ENCODE results near the gene VSTM1.
"Not testable (repeated sequence)": the region's sequence is repeated elsewhere in the genome, so short reads cannot be mapped to it uniquely, and the experiment has no call there.

VSTM1 gene

GRCh38 chr19:54095136-54095858 lies 31.6 kb upstream of the VSTM1 start:
- DNase-seq (ENCODE audit: low spot score in 2 of 2) (no peak), ATAC-seq (no peak)
- Mint-ChIP-seq H3K9me3 (no peaks in the 10 kb centered on the region), H3K4me1 (peaks cover 13% of the 10 kb centered on the region), H3K27ac (no peak overlapping the region), H3K36me3 (peaks cover 8% of the 10 kb centered on the region), H3K4me3 (peak overlapping the region; percentile 76)

GRCh38 chr19:54094426-54095000 lies 30.8 kb upstream of the VSTM1 start:
- Mint-ChIP-seq H3K36me3 (peaks cover 8% of the 10 kb centered on the region), H3K4me3 (peak overlapping the region; percentile 76), H3K4me1 (peaks cover 13% of the 10 kb centered on the region), H3K27ac (no peak overlapping the region), H3K9me3 (no peaks in the 10 kb centered on the region)
- no peak for ATAC-seq
- DNase-seq (ENCODE audit: low spot score in 2 of 2): no peak

- Mint-ChIP-seq H3K4me1 (no peaks in the 10 kb centered on the region), H3K9me3 (no peaks in the 10 kb centered on the region), H3K4me3 (no peak overlapping the region), H3K36me3 (no peaks in the 10 kb centered on the region), H3K27ac (no peak overlapping the region)
- ATAC-seq (no peak), DNase-seq (ENCODE audit: low spot score in 2 of 2) (no peak)
These were observed 20.7 kb upstream of the VSTM1 start for GRCh38 chr19:54084410-54084809.

- no peaks in the 10 kb centered on the region for H3K36me3 Mint-ChIP-seq
- H3K27ac Mint-ChIP-seq: no peak within 1 kb of the TSS
- no peak for DNase-seq (ENCODE audit: low spot score in 2 of 2)
- no peaks in the 10 kb centered on the region for H3K4me1 Mint-ChIP-seq
- H3K4me3 Mint-ChIP-seq: no peak within 1 kb of the TSS
- H3K9me3 Mint-ChIP-seq: no peaks in the 10 kb centered on the region
- no peak for ATAC-seq
These were observed 17.3 kb upstream of the VSTM1 start, which contains the start of gene TARM1 for GRCh38 chr19:54081032-54081431. TSS of gene TARM1 (minus strand) at chr19:54081365. CDS start at chr19:54081340, 25 bp downstream.

- Mint-ChIP-seq H3K4me3 (no peak overlapping the region), H3K27ac (no peak overlapping the region), H3K4me1 (no peaks in the 10 kb centered on the region), H3K9me3 (no peaks in the 10 kb centered on the region), H3K36me3 (no peaks in the 10 kb centered on the region)
- DNase-seq (ENCODE audit: low spot score in 2 of 2) (no peak), ATAC-seq (no peak)
These were observed 13.6 kb upstream of the VSTM1 start for GRCh38 chr19:54077334-54077733.

GRCh38 chr19:54074851-54075250 lies 11.2 kb upstream of the VSTM1 start:
- no peaks in the 10 kb centered on the region for H3K36me3 Mint-ChIP-seq
- H3K4me1 Mint-ChIP-seq: no peaks in the 10 kb centered on the region
- ATAC-seq (no peak), DNase-seq (ENCODE audit: low spot score in 2 of 2) (no peak)
- no peak overlapping the region for H3K27ac Mint-ChIP-seq
- H3K9me3 Mint-ChIP-seq: no peaks in the 10 kb centered on the region
- no peak overlapping the region for H3K4me3 Mint-ChIP-seq

GRCh38 chr19:54073829-54074228 lies 10.1 kb upstream of the VSTM1 start:
- ATAC-seq: no peak
- H3K4me1 Mint-ChIP-seq: no peaks in the 10 kb centered on the region
- no peaks in the 10 kb centered on the region for H3K36me3 Mint-ChIP-seq
- DNase-seq (ENCODE audit: low spot score in 2 of 2): no peak
- H3K9me3 Mint-ChIP-seq: no peaks in the 10 kb centered on the region
- H3K27ac Mint-ChIP-seq: no peak overlapping the region
- H3K4me3 Mint-ChIP-seq: no peak overlapping the region

GRCh38 chr19:54069470-54069869 lies 5.8 kb upstream of the VSTM1 start:
- no peak overlapping the region for H3K4me3 Mint-ChIP-seq
- ATAC-seq (no peak), DNase-seq (ENCODE audit: low spot score in 2 of 2) (no peak)
- no peaks in the 10 kb centered on the region for H3K9me3 Mint-ChIP-seq
- no peaks in the 10 kb centered on the region for H3K4me1 Mint-ChIP-seq
- no peak overlapping the region for H3K27ac Mint-ChIP-seq
- H3K36me3 Mint-ChIP-seq: no peaks in the 10 kb centered on the region

GRCh38 chr19:54062643-54063042 lies 1.1 kb downstream of the VSTM1 start:
- Mint-ChIP-seq H3K4me3 (no peak overlapping the region), H3K27ac (no peak overlapping the region), H3K9me3 (no peaks in the 10 kb centered on the region), H3K36me3 (no peaks in the 10 kb centered on the region), H3K4me1 (no peaks in the 10 kb centered on the region)
- DNase-seq (ENCODE audit: low spot score in 2 of 2) (no peak), ATAC-seq (no peak)

- DNase-seq (ENCODE audit: low spot score in 2 of 2) (no peak), ATAC-seq (no peak)
- no peaks in the 10 kb centered on the region for H3K9me3 Mint-ChIP-seq
- H3K4me3 Mint-ChIP-seq: no peak overlapping the region
- H3K4me1 Mint-ChIP-seq: no peaks in the 10 kb centered on the region
- no peak overlapping the region for H3K27ac Mint-ChIP-seq
- no peaks in the 10 kb centered on the region for H3K36me3 Mint-ChIP-seq
These were observed 16.1 kb downstream of the VSTM1 start for GRCh38 chr19:54047616-54048015.

- Mint-ChIP-seq H3K4me1 (no peaks in the 10 kb centered on the region), H3K27ac (no peak overlapping the region), H3K36me3 (no peaks in the 10 kb centered on the region), H3K4me3 (no peak overlapping the region), H3K9me3 (no peaks in the 10 kb centered on the region)
- ATAC-seq (no peak), DNase-seq (ENCODE audit: low spot score in 2 of 2) (no peak)
These were observed 17.9 kb downstream of the VSTM1 start for GRCh38 chr19:54045771-54046170.

- Mint-ChIP-seq H3K27ac (no peak overlapping the region), H3K4me3 (no peak overlapping the region), H3K36me3 (no peaks in the 10 kb centered on the region), H3K4me1 (no peaks in the 10 kb centered on the region), H3K9me3 (no peaks in the 10 kb centered on the region)
- DNase-seq (ENCODE audit: low spot score in 2 of 2): no peak
- no peak for ATAC-seq
These were observed 20.7 kb downstream of the VSTM1 start for GRCh38 chr19:54042989-54043388.

- no peaks in the 10 kb centered on the region for H3K4me1 Mint-ChIP-seq
- DNase-seq (ENCODE audit: low spot score in 2 of 2) (no peak), ATAC-seq (no peak)
- H3K4me3 Mint-ChIP-seq: no peak overlapping the region
- H3K36me3 Mint-ChIP-seq: no peaks in the 10 kb centered on the region
- H3K9me3 Mint-ChIP-seq: no peaks in the 10 kb centered on the region
- no peak overlapping the region for H3K27ac Mint-ChIP-seq
These were observed 21.6 kb downstream of the VSTM1 start for GRCh38 chr19:54041969-54042606.

GRCh38 chr19:54040003-54040402 lies 23.7 kb downstream of the VSTM1 start:
- no peaks in the 10 kb centered on the region for H3K4me1 Mint-ChIP-seq
- no peak overlapping the region for H3K4me3 Mint-ChIP-seq
- DNase-seq (ENCODE audit: low spot score in 2 of 2) (no peak), ATAC-seq (no peak)
- H3K36me3 Mint-ChIP-seq: no peaks in the 10 kb centered on the region
- no peak overlapping the region for H3K27ac Mint-ChIP-seq
- H3K9me3 Mint-ChIP-seq: no peaks in the 10 kb centered on the region

- H3K27ac Mint-ChIP-seq; H3K36me3 Mint-ChIP-seq; DNase-seq (ENCODE audit: low spot score in 2 of 2); H3K4me1 Mint-ChIP-seq; H3K9me3 Mint-ChIP-seq; H3K4me3 Mint-ChIP-seq; ATAC-seq: not testable (repeated sequence)
These were observed 27.2 kb downstream of the VSTM1 start for GRCh38 chr19:54036542-54036941.

Measured in stimulated activated effector memory CD8-positive, alpha-beta T cell treated with anti-CD3 and anti-CD28 coated beads, Interleukin-12 subunit alpha, Interleukin-12 subunit beta, amount 100 ng/mL, for 72 hours (primary cell).